GM19043 (cell line): ENCODE data around the gene LDHAL6A.

Experiments
- ATAC-seq: cut with Tn5 transposase; IDR thresholded peaks from one replicate; pipeline ENCODE4 v1.9.1; 2021; ENCODE audit warnings: low read depth; ENCODE audit not compliant: unreplicated experiment

LDHAL6A gene

GRCh38 chr11:18490319-18490718, 34.7 kb downstream of the LDHAL6A start:
- ATAC-seq, result no peak

- no peak for ATAC-seq
Observed at GRCh38 chr11:18490736-18491485, 35.3 kb downstream of the LDHAL6A start.

- ATAC-seq, result no peak
Observed at GRCh38 chr11:18491924-18492323, 36.3 kb downstream of the LDHAL6A start.

DNA sequence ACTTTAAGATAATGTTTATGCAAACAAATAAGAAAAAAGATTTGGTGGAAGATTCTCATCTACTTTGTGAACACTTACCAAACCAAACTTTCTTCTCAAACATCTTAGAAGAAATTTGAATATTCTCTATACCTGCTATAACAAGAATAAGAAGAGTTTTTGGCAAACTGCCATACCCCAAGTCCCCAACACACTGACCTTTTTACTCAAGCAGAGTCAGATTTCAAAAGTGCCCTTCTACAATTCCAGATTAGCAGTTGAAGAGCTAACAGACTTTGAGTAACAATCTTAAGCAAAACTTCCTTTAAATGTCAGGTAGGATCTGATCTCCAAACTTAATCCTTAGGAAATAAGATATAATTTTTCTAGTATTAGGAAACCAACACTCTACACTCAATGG, 37.2 kb downstream of the LDHAL6A start:
- no peak for ATAC-seq

DNA sequence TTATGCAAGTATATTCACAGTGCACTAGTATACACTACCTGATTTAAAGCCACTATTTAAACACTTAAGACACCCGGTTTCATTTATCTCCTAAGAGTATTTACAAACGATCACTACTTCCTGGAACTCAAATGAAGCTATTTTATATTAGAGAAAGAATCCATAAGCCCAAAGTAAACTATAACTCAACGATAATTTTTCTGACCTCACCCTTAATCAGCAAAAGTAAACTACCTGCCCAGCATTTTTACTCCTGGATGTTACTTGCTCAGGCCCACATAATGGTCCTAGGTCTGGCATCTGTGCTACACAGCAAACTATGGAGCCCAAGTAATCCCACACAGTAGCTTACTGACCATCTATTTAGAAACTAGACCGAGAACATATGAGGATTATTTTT, 37.7 kb downstream of the LDHAL6A start:
- ATAC-seq, result no peak

GRCh38 chr11:18495271-18495670, 39.6 kb downstream of the LDHAL6A start:
- no peak for ATAC-seq

- no peak for ATAC-seq
Observed at GRCh38 chr11:18495703-18496102, 40.0 kb downstream of the LDHAL6A start.

GRCh38 chr11:18498039-18498438, 42.4 kb downstream of the LDHAL6A start:
- no peak for ATAC-seq

GRCh38 chr11:18501629-18502028, 46.0 kb downstream of the LDHAL6A start:
- no peak for ATAC-seq

GRCh38 chr11:18502352-18502751, 46.7 kb downstream of the LDHAL6A start:
- no peak for ATAC-seq

- no peak for ATAC-seq
Observed at GRCh38 chr11:18521122-18521521, 65.5 kb downstream of the LDHAL6A start.

DNA sequence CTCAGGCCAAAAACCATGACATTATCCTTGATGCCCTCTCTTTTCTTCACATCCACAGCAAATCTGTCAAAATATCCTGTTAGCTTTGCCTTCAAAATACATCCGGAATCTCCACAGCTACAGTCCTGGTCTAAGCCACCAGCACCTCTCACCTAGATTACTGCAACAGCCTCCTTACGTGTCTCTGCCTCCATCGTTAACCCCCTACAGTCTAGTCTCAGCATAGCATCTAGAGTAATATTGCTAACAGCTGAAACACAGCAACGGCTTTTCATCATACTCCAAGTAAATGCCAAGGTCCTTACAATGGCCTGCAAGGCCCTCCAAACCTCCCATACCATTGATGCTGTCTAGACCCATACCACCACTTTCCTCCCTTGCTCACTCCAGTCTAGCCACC, 66.7 kb downstream of the LDHAL6A start:
- no peak for ATAC-seq

GRCh38 chr11:18523084-18523483, 67.4 kb downstream of the LDHAL6A start:
- no peak for ATAC-seq

- ATAC-seq, result no peak
Observed at GRCh38 chr11:18524248-18524647, 68.6 kb downstream of the LDHAL6A start.

GRCh38 chr11:18526130-18526520, 70.5 kb downstream of the LDHAL6A start:
- ATAC-seq, result no peak

- peak; percentile 94 for ATAC-seq
Observed at GRCh38 chr11:18526521-18527296, 71.1 kb downstream of the LDHAL6A start, which contains the start of gene TSG101. TSS of gene TSG101 (minus strand) at chr11:18526942. CDS start at chr11:18526816, 126 bp downstream.

DNA sequence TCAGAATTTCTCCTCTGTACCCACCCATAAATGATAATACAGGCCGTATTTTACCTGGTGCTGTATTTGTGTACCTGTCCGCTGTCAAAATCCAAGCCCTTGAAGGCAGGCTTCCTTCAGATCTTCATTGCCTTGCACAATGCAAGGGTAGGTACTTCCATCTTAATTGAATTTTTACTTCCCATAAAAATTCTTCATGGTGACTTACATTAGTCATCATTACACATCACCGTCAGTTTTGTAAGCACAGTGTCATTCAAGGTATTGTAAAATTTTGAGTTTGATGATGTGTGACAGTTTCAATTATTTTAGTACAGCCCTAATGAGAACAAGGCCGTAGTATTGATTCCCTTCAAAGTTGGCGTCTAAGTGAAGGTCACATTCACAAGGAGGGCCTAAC, 71.9 kb downstream of the LDHAL6A start:
- ATAC-seq, result no peak
